Large intestine (tissue), 3 donors: Measurements from ENCODE around the gene PRKAG1. TPM values are rescaled to one million over a fixed set of nuclear protein-coding genes. Genes with fewer than 3 reads are reported as not detected.

Source experiments
- DNase-seq, 2 donors: peaks; one replicate each; pipeline versions ENCODE4 v3.0.0 to v3.0.0-alpha.2; 2013
- H3K27ac ChIP-seq: one replicate; pipeline ENCODE4 v1.5.1; 2013; ENCODE audit warnings: low read length
- H3K27me3 ChIP-seq: 2 replicates; pipeline ENCODE4 v1.6.1; 2013; ENCODE audit warnings: low read length; ENCODE audit not compliant: control insufficient read depth, insufficient read depth
- H3K36me3 ChIP-seq: 2 replicates; pipeline ENCODE4 v1.6.1; 2013; ENCODE audit warnings: low read length; ENCODE audit not compliant: control insufficient read depth, insufficient read depth
- H3K4me1 ChIP-seq: one replicate; pipeline ENCODE4 v1.6.1; 2013; ENCODE audit warnings: low read length; ENCODE audit not compliant: control insufficient read depth, insufficient read depth
- H3K4me3 ChIP-seq: one replicate; pipeline ENCODE4 v1.5.1; 2013; ENCODE audit warnings: low read length
- H3K9me3 ChIP-seq: one replicate; pipeline ENCODE4 v1.6.1; 2013; ENCODE audit warnings: mild to moderate bottlenecking, low read depth, low read length, moderate library complexity; ENCODE audit not compliant: control insufficient read depth
- WGBS: methylation state at CpG from one replicate; pipeline ENCODE4 v1.1.5; 2013; ENCODE audit warnings: low lambda C conversion rate; ENCODE audit not compliant: insufficient coverage; 5-methylcytosine and 5-hydroxymethylcytosine counted together
- polyA plus RNA-seq: library from polyadenylated mRNA; unstranded; fragments of 120-200 nt; gene quantifications from one replicate; pipeline ENCODE4 v1.2.1, GENCODE V29; 2013

Gene PRKAG1
- polyA plus RNA-seq, 1 donor: 66.8 TPM

- WGBS: no CpG with 5 or more reads among the region's 32 CpGs
- H3K9me3 ChIP-seq: peaks cover 4% of the 10 kb centered on the region
- H3K4me1 ChIP-seq: peaks cover 34% of the 10 kb centered on the region
- H3K36me3 ChIP-seq: no peaks in the 10 kb centered on the region
- H3K27ac ChIP-seq: no peak overlapping the region
- H3K27me3 ChIP-seq: peaks cover 81% of the 10 kb centered on the region
- peak; percentile 73 to 75 for DNase-seq
- H3K4me3 ChIP-seq: peak overlapping the region; percentile 11
Observed at GRCh38 chr12:48995086-48995879, 23.3 kb downstream of the PRKAG1 start.

GRCh38 chr12:48994224-48995085 lies 24.1 kb downstream of the PRKAG1 start:
- H3K4me1 ChIP-seq: peaks cover 25% of the 10 kb centered on the region
- H3K27me3 ChIP-seq: peaks cover 79% of the 10 kb centered on the region
- H3K4me3 ChIP-seq: no peak overlapping the region
- H3K9me3 ChIP-seq: peaks cover 4% of the 10 kb centered on the region
- no peak for DNase-seq
- H3K27ac ChIP-seq: no peak overlapping the region
- no CpG with 5 or more reads among the region's 32 CpGs for WGBS
- H3K36me3 ChIP-seq: no peaks in the 10 kb centered on the region

- H3K27me3 ChIP-seq: peaks cover 79% of the 10 kb centered on the region
- H3K9me3 ChIP-seq: peaks cover 4% of the 10 kb centered on the region
- H3K4me1 ChIP-seq: peaks cover 21% of the 10 kb centered on the region
- H3K36me3 ChIP-seq: no peaks in the 10 kb centered on the region
- DNase-seq: no peak
- no peak overlapping the region for H3K27ac ChIP-seq
- 36% methylated on average over 2 of the region's 3 CpGs for whole genome bisulfite sequencing
- H3K4me3 ChIP-seq: no peak overlapping the region
Observed at GRCh38 chr12:48993787-48994186, 24.8 kb downstream of the PRKAG1 start.

GRCh38 chr12:48991247-48992050 lies 27.1 kb downstream of the PRKAG1 start:
- Histone ChIP-seq H3K27me3 (peaks cover 80% of the 10 kb centered on the region), H3K36me3 (no peaks in the 10 kb centered on the region), H3K4me1 (peaks cover 7% of the 10 kb centered on the region), H3K27ac (no peak overlapping the region), H3K4me3 (no peak overlapping the region), H3K9me3 (no peaks in the 10 kb centered on the region)
- no CpG with 5 or more reads among the region's 8 CpGs for WGBS
- DNase-seq: no peak

GRCh38 chr12:48990552-48990951 lies 28.0 kb downstream of the PRKAG1 start:
- no peaks in the 10 kb centered on the region for H3K9me3 ChIP-seq
- H3K4me3 ChIP-seq: no peak overlapping the region
- peaks cover 81% of the 10 kb centered on the region for H3K27me3 ChIP-seq
- no peak overlapping the region for H3K27ac ChIP-seq
- H3K36me3 ChIP-seq: no peaks in the 10 kb centered on the region
- H3K4me1 ChIP-seq: peaks cover 7% of the 10 kb centered on the region
- no peak for DNase-seq

- WGBS: 0% methylated on average over 2 of the region's 16 CpGs
- peak in 1 of 2 donors; percentile 32 for DNase-seq
Observed at GRCh38 chr12:48988030-48988649, 30.4 kb downstream of the PRKAG1 start.

GRCh38 chr12:48986720-48987291 lies 31.8 kb downstream of the PRKAG1 start:
- DNase-seq: no peak
- H3K36me3 ChIP-seq: no peaks in the 10 kb centered on the region
- no peaks in the 10 kb centered on the region for H3K4me1 ChIP-seq
- H3K27me3 ChIP-seq: peaks cover 88% of the 10 kb centered on the region
- no peaks in the 10 kb centered on the region for H3K9me3 ChIP-seq
- no peak overlapping the region for H3K27ac ChIP-seq
- no peak overlapping the region for H3K4me3 ChIP-seq
- no CpG with 5 or more reads among the region's 23 CpGs for WGBS

More at GRCh38 chr12:48988030-48988649, 30.4 kb downstream of the PRKAG1 start:
- Histone ChIP-seq H3K36me3 (no peaks in the 10 kb centered on the region), H3K9me3 (no peaks in the 10 kb centered on the region), H3K27ac (no peak overlapping the region), H3K27me3 (peaks cover 81% of the 10 kb centered on the region), H3K4me3 (no peak overlapping the region), H3K4me1 (no peaks in the 10 kb centered on the region)

GRCh38 chr12:48985901-48986300 lies 32.7 kb downstream of the PRKAG1 start:
- WGBS: no CpG with 5 or more reads among the region's 2 CpGs
- Histone ChIP-seq H3K9me3 (no peaks in the 10 kb centered on the region), H3K27me3 (peaks cover 92% of the 10 kb centered on the region), H3K36me3 (no peaks in the 10 kb centered on the region), H3K4me3 (no peak overlapping the region), H3K4me1 (peaks cover 1% of the 10 kb centered on the region), H3K27ac (no peak overlapping the region)
- DNase-seq: no peak

- no peak for DNase-seq
- Histone ChIP-seq H3K4me1 (peaks cover 6% of the 10 kb centered on the region), H3K27ac (no peak overlapping the region), H3K27me3 (peaks cover 94% of the 10 kb centered on the region), H3K4me3 (no peak overlapping the region), H3K36me3 (no peaks in the 10 kb centered on the region), H3K9me3 (peaks cover under 1% of the 10 kb centered on the region)
- no CpG with 5 or more reads among the region's 10 CpGs for WGBS
Observed at GRCh38 chr12:48985475-48985897, 33.1 kb downstream of the PRKAG1 start.
